Immature natural killer cell (primary cell): ENCODE data around the gene LDB2. TPM values are rescaled to one million over a fixed set of nuclear protein-coding genes. Genes with fewer than 3 reads are reported as not detected.
"Not testable (repeated sequence)": the region's sequence is repeated elsewhere in the genome, so short reads cannot be mapped to it uniquely, and the experiment has no call there.

Experiments used
- DNase-seq, 3 donors: peaks; one replicate each; pipeline ENCODE4 v3.0.0; 2022; ENCODE audit warnings: mixed read lengths in 1 of 3
- H3K27ac Mint-ChIP-seq, 6 donors: one replicate each; pipeline ENCODE4 v1.8.0; 2020; ENCODE audit warnings: mixed read lengths in 6 of 6, mild to moderate bottlenecking in 5 of 6, inconsistent platforms in 4 of 6, moderate library complexity in 3 of 6
- H3K27me3 Mint-ChIP-seq, 3 donors: one replicate each; pipeline ENCODE4 v1.8.0; 2020 to 2021; ENCODE audit warnings: low read depth in 3 of 3, mild to moderate bottlenecking in 3 of 3, mixed read lengths in 3 of 3, moderate library complexity in 3 of 3, inconsistent platforms in 1 of 3
- H3K36me3 Mint-ChIP-seq, 3 donors: one replicate each; pipeline ENCODE4 v1.8.0; 2020; ENCODE audit warnings: mixed read lengths in 3 of 3, inconsistent platforms in 2 of 3, mild to moderate bottlenecking in 2 of 3
- H3K4me1 Mint-ChIP-seq, 2 donors: one replicate each; pipeline ENCODE4 v1.8.0; 2020; ENCODE audit warnings: inconsistent platforms in 2 of 2, mild to moderate bottlenecking in 2 of 2, mixed read lengths in 2 of 2, moderate library complexity in 1 of 2
- H3K4me3 Mint-ChIP-seq, 5 donors: one replicate each; pipeline ENCODE4 v1.8.0; 2020; ENCODE audit warnings: mild to moderate bottlenecking in 5 of 5, mixed read lengths in 5 of 5, inconsistent platforms in 3 of 5, moderate library complexity in 3 of 5
- H3K9me3 Mint-ChIP-seq, 6 donors: one replicate each; pipeline ENCODE4 v1.8.0; 2020; ENCODE audit warnings: mild to moderate bottlenecking in 6 of 6, mixed read lengths in 6 of 6, inconsistent platforms in 4 of 6, moderate library complexity in 3 of 6
- polyA plus RNA-seq, 3 donors: library from polyadenylated mRNA; unstranded; fragments of 300-500 nt; fragmentation: Illumina TruSeq; gene quantifications; one replicate each; pipeline ENCODE4 v1.2.3, GENCODE V29; 2021

Gene LDB2
- polyA plus RNA-seq, 3 donors from 2014 or later: 6.9 to 15.8 (median 7.5) TPM

DNA sequence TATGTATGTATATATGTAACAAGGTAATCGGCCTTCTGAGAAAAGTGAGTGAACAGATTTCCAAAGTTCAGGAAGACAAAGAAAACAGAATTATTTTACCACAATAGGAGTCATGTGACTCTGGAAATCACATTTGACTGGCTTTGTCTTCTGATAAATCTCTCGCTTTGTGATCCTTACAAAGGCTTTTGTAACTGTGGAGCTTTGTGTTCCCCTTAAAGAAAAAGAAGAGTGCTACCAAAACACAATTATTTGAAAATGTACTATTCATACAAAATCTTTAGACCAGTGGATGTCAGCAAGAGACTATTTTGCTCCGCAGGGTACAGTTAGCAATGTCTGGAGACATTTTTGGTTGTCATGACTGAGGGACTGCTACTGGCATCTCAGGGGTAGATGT lies 238.8 kb downstream of the LDB2 start:
- H3K36me3 Mint-ChIP-seq: peaks cover 0 to 4% (median 0%) of the 10 kb centered on the region in 3 donors
- no peak overlapping the region for H3K27ac Mint-ChIP-seq
- no peaks in the 10 kb centered on the region for H3K4me1 Mint-ChIP-seq
- H3K9me3 Mint-ChIP-seq: peaks cover 0 to 2% (median 0%) of the 10 kb centered on the region in 6 donors
- no peak for DNase-seq
- H3K4me3 Mint-ChIP-seq: no peak overlapping the region
- no peaks in the 10 kb centered on the region for H3K27me3 Mint-ChIP-seq

DNA sequence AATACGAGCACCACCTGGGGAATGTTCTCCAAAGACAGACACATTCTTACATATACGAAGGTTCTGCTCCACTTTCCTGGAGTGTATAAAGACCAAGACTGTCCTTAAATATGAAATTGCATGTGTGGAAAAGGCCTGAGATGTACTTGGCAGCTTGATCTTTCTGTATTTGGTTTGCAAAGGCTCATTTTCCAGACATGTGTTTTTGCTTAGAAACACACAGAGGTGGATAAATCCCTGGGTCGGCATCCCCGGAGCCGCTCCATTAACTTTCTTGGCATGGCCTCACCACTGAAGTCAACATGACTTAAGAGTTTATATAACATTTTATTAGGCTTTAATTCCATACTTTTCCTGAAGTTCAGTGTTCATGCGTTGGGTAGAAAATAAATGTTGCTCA lies 239.4 kb downstream of the LDB2 start:
- Mint-ChIP-seq H3K36me3 (peaks cover 0 to 4% (median 0%) of the 10 kb centered on the region in 3 donors), H3K9me3 (peaks cover 0 to 2% (median 0%) of the 10 kb centered on the region in 6 donors)
- DNase-seq: no peak

DNA sequence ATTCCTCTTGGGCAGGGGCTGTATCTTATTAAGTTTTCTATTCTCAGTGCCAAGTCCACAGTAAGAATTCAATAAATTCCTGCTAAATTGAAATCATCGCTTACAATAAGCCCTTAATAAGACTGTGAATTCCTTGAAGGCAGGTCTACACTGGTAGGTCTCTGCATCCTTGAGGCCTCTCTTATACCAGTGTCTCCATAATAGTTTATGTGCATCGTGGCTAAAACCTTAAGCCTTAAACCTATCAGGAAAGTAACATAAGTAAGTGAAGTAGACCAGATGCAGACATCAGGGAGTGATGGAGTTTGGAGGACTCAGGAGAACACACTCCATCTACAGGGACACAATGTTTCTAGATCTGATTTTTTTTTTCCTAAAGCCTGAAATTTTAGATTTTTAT lies 240.3 kb downstream of the LDB2 start:
- Mint-ChIP-seq H3K4me3 (no peak overlapping the region), H3K4me1 (no peaks in the 10 kb centered on the region), H3K27ac (no peak overlapping the region), H3K36me3 (peaks cover 0 to 4% (median 0%) of the 10 kb centered on the region in 3 donors), H3K27me3 (no peaks in the 10 kb centered on the region), H3K9me3 (peaks cover 0 to 2% (median 0%) of the 10 kb centered on the region in 6 donors)
- no peak for DNase-seq

More for the DNA sequence above, 239.4 kb downstream of the LDB2 start:
- Mint-ChIP-seq H3K4me1 (no peaks in the 10 kb centered on the region), H3K27me3 (no peaks in the 10 kb centered on the region), H3K4me3 (no peak overlapping the region), H3K27ac (no peak overlapping the region)

DNA sequence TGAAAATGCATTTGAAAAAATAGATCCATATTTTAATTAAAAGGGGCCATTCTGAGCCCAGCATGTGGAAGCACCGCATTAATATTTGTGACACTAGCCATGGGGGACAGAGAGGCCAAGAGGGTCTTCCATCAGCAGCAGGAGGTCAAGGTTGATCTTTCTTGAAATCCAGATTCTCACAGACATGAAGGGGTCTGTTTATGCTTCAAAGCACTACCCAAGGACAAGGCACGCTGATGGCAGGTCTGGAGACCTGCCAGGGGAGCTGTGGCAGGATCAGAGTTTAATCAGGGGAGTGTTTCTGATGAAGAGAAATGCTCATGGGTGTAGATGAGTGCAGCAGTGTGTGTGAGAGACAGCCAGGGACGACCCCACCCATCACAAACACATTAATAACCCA lies 243.3 kb downstream of the LDB2 start:
- H3K4me1 Mint-ChIP-seq: no peaks in the 10 kb centered on the region
- H3K27me3 Mint-ChIP-seq: no peaks in the 10 kb centered on the region
- no peaks in the 10 kb centered on the region for H3K9me3 Mint-ChIP-seq
- no peak overlapping the region for H3K4me3 Mint-ChIP-seq
- H3K36me3 Mint-ChIP-seq: peaks cover 0 to 4% (median 0%) of the 10 kb centered on the region in 3 donors
- H3K27ac Mint-ChIP-seq: no peak overlapping the region
- DNase-seq: no peak

DNA sequence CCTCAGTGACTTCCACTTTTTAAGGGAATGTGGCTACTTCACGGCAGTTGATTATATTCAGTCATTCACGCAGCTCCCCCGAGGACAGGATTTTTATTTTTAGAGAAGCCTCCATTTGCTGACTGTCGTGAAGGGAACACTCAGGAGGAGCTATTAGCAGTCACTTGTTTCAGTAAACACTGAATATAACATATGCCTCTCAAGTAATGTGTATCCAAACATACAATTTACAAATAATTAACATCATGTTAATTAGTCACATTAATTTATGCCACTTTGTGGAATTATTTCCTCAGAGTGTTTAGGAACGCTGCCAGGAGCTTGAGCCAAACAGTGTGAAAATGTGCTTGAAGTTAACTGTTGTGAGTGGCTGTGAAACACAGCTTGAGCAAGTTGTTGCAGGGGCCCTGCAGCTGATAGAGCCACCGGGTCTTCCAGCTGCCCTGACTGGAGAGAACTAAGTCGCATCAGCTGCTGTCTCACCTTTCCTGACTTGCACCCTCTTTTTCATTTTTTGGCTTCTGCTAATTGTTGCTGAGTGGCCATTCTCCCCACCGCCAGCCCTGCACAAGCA lies 245.6 kb downstream of the LDB2 start:
- no peaks in the 10 kb centered on the region for H3K4me1 Mint-ChIP-seq
- peaks cover 0 to 1% (median 0%) of the 10 kb centered on the region in 6 donors for H3K9me3 Mint-ChIP-seq
- H3K27ac Mint-ChIP-seq: no peak overlapping the region
- H3K27me3 Mint-ChIP-seq: peaks cover 0 to 2% (median 0%) of the 10 kb centered on the region in 3 donors
- H3K4me3 Mint-ChIP-seq: no peak overlapping the region
- no peak for DNase-seq
- H3K36me3 Mint-ChIP-seq: peaks cover 0 to 4% (median 0%) of the 10 kb centered on the region in 3 donors

DNA sequence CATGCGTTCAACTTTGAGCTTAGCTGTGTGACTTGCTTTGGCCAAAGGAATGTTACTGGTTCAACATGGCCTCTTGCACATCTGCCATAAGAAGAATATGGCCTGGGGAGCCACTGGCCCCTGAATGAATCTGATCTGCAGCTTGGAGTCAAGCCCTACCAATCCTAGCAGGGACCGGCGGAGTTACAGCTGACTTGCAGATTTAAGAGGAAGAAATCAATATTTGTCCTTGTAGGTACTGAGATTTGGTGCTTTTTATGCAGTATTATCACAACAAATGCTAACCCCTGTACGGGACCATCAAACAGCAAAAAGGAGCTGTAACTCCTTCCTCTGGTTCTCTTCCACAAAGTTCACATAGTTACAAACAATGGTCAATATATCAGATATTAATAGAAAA lies 252.0 kb downstream of the LDB2 start:
- no peak overlapping the region for H3K27ac Mint-ChIP-seq
- no peak for DNase-seq
- H3K4me1 Mint-ChIP-seq: no peaks in the 10 kb centered on the region
- no peak overlapping the region for H3K4me3 Mint-ChIP-seq
- peaks cover 0 to 8% (median 0%) of the 10 kb centered on the region in 3 donors for H3K36me3 Mint-ChIP-seq
- H3K27me3 Mint-ChIP-seq: peaks cover 0 to 4% (median 0%) of the 10 kb centered on the region in 3 donors
- H3K9me3 Mint-ChIP-seq: peaks cover 0 to 1% (median 0%) of the 10 kb centered on the region in 6 donors

DNA sequence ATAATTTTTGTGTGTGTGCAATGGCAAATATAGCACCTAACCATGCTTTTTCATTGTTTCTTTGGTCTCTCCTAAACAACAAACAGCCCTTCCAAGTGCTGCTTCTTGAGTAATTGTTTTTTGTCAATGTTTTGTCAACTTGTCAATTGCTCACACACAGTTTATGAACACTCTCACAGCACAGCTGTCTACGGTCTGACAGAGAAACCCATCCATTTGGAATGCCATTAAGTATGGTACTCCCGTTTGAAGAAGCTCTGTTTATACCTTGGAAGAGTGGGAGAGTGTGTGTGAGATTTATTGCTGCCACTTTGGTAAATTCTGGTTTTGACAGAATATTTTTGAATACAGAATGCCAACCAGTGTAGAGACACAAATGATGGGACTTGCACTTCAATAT lies 254.6 kb downstream of the LDB2 start:
- no peaks in the 10 kb centered on the region for H3K9me3 Mint-ChIP-seq
- peaks cover 0 to 4% (median 0%) of the 10 kb centered on the region in 3 donors for H3K27me3 Mint-ChIP-seq
- no peak for DNase-seq
- H3K27ac Mint-ChIP-seq: no peak overlapping the region
- H3K4me1 Mint-ChIP-seq: no peaks in the 10 kb centered on the region
- no peak overlapping the region for H3K4me3 Mint-ChIP-seq
- H3K36me3 Mint-ChIP-seq: peaks cover 0 to 4% (median 0%) of the 10 kb centered on the region in 3 donors

DNA sequence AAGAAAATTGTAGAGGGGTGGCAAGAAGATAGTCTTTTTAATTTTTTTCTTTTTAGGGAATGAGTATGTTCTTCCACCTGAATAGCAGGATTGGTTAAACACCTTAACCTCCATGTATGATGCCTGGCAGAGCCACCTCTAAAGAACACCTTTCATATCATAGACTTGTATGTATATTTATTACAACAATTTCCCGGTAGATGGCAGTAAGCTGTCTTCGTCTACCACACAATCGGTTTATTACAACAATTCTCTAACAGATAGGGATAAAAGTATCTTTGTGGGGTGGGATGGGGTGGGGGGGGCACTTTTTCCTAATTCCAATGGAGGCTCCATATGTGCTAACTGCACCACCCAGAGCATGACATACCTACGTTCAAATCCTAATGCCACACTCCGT lies 255.5 kb downstream of the LDB2 start:
- Mint-ChIP-seq H3K4me3 (no peak overlapping the region), H3K4me1 (no peaks in the 10 kb centered on the region), H3K36me3 (peaks cover 0 to 4% (median 0%) of the 10 kb centered on the region in 3 donors)

DNA sequence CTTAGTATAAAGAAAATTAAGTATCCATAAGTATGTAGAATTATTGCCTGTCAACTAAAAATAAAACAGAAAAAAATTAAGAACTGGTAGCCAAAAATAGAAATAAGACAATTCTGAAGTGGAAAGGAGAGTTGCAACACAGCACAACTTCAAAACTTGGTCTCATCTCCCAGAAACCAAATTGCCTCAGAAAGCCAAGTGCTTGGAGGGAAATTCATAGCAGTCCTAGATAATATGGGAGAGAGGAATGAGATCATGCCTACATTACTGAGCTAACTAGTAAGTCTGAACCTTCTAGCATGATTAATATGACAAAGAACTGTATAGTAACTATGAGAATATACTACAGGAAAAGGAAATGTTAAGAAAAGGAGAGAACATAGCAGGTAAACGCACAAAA lies 256.5 kb downstream of the LDB2 start:
- Mint-ChIP-seq H3K4me3 (no peak overlapping the region), H3K36me3 (no peaks in the 10 kb centered on the region), H3K4me1 (no peaks in the 10 kb centered on the region), H3K9me3 (no peaks in the 10 kb centered on the region), H3K27ac (no peak overlapping the region), H3K27me3 (peaks cover 0 to 2% (median 0%) of the 10 kb centered on the region in 3 donors)
- DNase-seq: no peak

More for the DNA sequence above, 255.5 kb downstream of the LDB2 start:
- Mint-ChIP-seq H3K9me3 (no peaks in the 10 kb centered on the region), H3K27ac (no peak overlapping the region), H3K27me3 (peaks cover 0 to 2% (median 0%) of the 10 kb centered on the region in 3 donors)
- DNase-seq: no peak

DNA sequence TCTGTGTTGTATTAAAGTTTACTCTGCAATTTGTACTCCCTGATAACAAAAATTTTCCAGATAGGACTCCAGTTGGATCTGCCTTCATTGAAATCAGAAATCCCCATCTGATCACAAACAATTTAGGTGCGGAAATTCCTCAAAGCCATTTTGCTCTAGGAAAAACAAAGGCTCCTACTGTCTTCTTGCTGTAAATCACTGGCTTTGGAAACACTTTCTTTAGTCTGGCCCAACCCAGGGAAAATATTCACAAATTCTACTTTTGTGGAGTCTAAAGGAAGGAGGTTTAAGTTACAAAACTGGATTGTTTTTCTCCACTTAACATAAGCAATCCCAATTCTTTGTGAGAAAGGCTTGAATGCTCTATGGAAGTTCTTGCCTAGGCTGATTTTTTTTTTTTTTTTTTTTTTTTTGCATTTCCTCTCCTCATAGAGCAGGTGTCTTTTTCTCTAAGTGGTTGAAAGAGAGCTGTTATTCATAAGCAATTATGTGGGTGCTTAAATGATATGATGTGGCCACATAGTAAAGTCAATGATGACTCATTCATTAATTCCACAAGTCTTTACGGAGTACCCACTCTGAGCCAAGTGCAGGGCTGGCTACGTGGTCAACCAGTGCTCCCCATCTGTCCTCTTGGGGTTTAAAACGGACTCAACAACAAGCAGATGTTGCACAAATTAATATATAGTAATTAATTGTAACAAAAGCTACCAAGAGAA lies 261.4 kb downstream of the LDB2 start:
- H3K27ac Mint-ChIP-seq: no peak overlapping the region
- no peak overlapping the region for H3K4me3 Mint-ChIP-seq
- peaks cover 0 to 2% (median 0%) of the 10 kb centered on the region in 3 donors for H3K27me3 Mint-ChIP-seq
- no peaks in the 10 kb centered on the region for H3K36me3 Mint-ChIP-seq
- no peaks in the 10 kb centered on the region for H3K4me1 Mint-ChIP-seq
- peaks cover 0 to 10% (median 4%) of the 10 kb centered on the region in 6 donors for H3K9me3 Mint-ChIP-seq
- DNase-seq: no peak

DNA sequence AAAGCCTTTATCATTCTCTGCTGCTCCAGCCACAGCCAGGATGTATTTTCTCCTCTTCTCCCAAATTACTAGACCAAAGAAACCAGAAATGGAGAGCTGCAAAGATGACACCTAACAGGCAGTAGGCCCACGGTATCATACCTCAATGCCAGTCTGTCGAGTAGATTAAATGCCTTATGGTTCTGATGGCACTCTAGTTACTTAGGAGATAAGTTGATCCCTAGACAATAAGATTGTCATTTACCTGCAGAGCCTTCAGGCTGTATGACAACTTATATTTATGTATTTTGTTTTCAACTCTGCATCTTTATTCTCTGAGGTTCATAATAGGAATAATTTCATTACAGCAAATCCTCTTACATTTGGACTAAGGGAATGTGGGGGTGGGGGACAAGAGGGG lies 262.1 kb downstream of the LDB2 start:
- Mint-ChIP-seq H3K9me3 (peaks cover 0 to 10% (median 6%) of the 10 kb centered on the region in 6 donors), H3K4me3 (no peak overlapping the region)

DNA sequence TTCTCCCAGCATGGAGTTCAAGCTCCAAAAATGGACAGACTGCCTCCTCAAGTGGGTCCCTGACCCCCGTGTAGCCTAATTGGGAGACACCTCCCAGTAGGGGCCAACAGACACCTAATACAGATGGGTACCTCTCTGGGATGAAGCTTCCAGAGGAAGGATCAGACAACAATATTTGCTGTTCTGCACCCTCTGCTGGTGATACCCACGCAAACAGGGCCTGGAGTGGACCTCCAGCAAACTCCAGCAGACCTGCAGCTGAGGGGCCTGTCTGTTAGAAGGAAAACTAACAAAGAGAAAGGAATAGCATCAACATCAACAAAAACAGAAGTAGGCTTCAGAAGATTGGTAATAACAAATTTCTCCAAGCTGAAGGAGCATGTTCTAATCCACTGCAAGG lies 269.2 kb downstream of the LDB2 start:
- H3K36me3 Mint-ChIP-seq, H3K27ac Mint-ChIP-seq, H3K9me3 Mint-ChIP-seq, DNase-seq, H3K4me3 Mint-ChIP-seq, H3K4me1 Mint-ChIP-seq, H3K27me3 Mint-ChIP-seq: not testable (repeated sequence)

More for the DNA sequence above, 262.1 kb downstream of the LDB2 start:
- Mint-ChIP-seq H3K4me1 (peaks cover 0 to 2% of the 10 kb centered on the region in 2 donors), H3K27me3 (no peaks in the 10 kb centered on the region), H3K27ac (no peak overlapping the region), H3K36me3 (no peaks in the 10 kb centered on the region)
- no peak for DNase-seq

DNA sequence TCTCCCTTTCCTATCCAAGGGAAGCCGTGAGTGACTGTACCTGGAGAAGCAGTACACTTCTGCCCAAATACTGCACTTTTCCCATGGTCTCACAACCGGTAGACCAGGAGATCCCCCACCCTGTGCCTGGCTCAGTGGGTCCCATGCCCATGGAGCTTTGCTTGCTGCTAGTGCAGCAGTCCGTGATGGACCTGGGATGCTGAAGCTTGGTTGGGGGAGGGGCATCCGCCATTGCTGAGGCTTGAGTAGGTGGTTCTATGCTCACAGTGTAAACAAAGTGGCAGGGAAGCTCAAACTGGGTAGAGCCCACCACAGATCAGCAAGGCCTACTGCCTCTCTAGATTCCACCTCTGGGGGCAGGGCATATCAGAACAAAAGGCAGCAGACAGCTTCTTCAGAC lies 269.6 kb downstream of the LDB2 start:
- DNase-seq, H3K27ac Mint-ChIP-seq, H3K4me1 Mint-ChIP-seq, H3K27me3 Mint-ChIP-seq, H3K4me3 Mint-ChIP-seq, H3K36me3 Mint-ChIP-seq, H3K9me3 Mint-ChIP-seq: not testable (repeated sequence)

DNA sequence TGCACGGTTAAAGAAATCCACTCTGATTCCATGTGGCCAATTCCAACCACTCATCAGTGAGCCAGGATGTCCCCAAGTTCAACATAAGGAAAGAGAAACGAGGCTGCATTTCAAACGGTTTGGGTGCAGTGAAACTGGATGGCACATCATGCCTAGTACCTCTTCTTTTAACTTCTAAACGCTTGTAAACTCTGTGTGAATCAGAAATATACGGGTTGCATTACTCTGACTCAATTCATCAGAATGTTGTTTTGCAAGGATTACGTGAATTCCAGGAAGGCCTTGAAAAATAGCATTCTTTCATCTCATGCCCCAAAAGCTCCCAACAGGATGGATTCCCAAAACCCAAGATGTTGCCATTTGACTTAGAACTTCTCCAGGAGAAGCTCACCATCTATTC lies 270.4 kb downstream of the LDB2 start:
- H3K4me1 Mint-ChIP-seq: peaks cover 2 to 5% of the 10 kb centered on the region in 2 donors
- DNase-seq: no peak
- no peaks in the 10 kb centered on the region for H3K36me3 Mint-ChIP-seq
- no peak overlapping the region for H3K4me3 Mint-ChIP-seq
- H3K9me3 Mint-ChIP-seq: peaks cover 0 to 5% (median 2%) of the 10 kb centered on the region in 6 donors
- H3K27ac Mint-ChIP-seq: peak overlapping the region in 1 of 6 donors; percentile 13
- peaks cover 0 to 3% (median 2%) of the 10 kb centered on the region in 3 donors for H3K27me3 Mint-ChIP-seq
